G401 (cell line): Measurements from ENCODE around the gene MYO1D. TPM values are rescaled to one million over a fixed set of nuclear protein-coding genes. Genes with fewer than 3 reads are reported as not detected.

ENCODE experiments used
- DNase-seq: peaks from one replicate; pipeline ENCODE4 v3.0.0-alpha.2; 2015; ENCODE audit warnings: low spot score
- in situ Hi-C: cut with HindIII; loops from 2 replicates; pipeline ENCODE4 v1.10.0; 2016; ENCODE audit warnings: low sequenced_read_pairs, mixed read lengths
- total RNA-seq: library from RNA; depleted of rRNA; stranded (reverse); fragments of >200 nt; shearing (Covaris generic); gene quantifications from 2 replicates; pipeline ENCODE4 v1.2.3, GENCODE V29; 2014

MYO1D gene
- total RNA-seq, 1 experiment from 2014 or later = 3.7 TPM

DNA sequence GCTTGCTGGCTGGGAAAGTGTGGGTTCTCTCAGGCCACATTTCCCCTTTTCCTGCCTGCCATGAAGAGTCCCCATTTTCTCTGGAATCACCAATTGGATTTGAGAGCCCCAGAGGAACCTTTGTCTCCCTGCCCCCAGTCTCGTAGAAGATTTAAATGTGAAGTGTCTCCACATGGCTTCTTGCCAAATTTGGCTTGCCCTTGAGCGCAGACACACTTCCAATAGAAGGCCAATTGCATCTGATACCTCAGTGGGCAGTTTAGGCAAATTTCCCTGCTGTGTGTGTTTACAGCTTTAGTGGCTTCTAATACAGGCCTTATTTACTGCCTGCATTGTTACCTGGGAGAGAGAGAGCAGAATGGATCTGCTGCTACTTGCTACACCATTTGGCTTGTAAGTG, 360.5 kb downstream of the MYO1D start:
- in situ Hi-C loops = no loop called here
- peak; percentile 30 for DNase-seq

DNA sequence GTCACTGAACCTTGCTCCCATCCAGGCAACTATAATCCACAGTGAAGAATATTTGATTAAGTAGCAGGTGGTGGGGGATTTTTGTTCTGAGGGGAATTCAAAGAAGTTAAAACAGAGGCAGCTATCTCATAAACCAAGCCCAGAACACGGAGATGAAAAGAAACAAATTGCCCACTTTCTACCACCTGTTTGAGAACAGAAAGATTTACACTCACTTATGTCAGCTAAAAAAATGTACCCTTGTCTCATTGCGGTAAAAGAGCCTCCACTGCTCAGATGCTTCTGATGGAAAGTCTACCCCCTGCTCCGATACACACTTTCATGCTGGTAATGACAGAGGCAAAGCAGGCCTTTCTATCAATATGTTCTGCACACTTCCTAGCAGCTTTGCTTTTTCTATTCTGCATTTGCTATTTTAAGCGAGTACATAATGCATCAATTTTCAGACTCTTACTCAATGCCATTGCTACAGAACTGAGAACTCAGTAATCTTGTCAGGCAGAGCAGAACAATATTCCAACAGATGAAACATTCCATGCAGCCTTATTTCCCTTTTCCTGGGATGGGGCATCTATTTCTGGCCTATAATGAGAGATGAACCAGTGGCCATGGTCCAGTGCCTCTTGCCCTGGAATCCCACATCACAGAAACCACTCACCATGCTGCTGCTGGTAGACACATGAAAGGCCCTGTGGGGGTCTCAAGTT, 361.1 kb downstream of the MYO1D start:
- in situ Hi-C loops = no loop called here

DNA sequence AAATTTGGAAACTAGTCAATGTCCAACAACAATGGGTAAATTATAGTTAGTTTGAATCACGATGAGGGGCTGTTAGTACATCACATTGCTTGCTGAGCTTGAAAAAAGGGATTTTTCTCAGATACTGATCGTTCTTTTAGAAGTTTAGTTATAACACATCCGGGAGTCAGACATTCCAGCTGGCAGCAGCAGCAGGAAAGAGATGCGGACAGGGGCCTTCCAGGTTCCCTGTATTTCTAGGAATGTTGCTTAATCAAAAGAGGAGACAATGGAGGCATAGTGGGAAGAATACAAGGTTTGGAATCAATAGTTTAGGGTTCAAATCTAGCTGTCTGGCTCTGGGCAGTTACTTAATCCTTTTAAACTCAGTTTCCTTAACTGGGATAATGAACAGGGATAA, 362.3 kb downstream of the MYO1D start:
- DNase-seq = no peak
- in situ Hi-C loops = no loop called here

More for the DNA sequence above, 361.1 kb downstream of the MYO1D start:
- DNase-seq = no peak

DNA sequence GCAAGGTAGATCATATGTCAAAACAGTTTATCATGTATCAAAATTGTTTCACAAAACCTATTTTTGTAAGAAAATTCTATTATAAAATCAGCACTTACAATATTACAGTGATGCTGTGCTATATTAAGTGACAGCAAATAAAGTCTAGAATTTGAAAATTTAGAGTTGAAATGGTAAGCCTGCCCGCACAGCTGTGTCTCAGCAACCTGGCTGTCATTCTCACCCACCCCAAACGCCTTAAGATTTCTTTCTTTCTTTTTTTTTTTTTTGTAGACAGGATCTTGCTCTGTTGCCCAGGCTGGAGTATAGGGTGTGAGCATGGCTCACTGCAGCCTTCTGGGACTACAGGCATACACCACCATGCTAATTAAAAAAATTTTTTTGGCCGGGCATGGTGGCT, 363.3 kb downstream of the MYO1D start:
- in situ Hi-C loops = no loop called here
- DNase-seq = no peak

DNA sequence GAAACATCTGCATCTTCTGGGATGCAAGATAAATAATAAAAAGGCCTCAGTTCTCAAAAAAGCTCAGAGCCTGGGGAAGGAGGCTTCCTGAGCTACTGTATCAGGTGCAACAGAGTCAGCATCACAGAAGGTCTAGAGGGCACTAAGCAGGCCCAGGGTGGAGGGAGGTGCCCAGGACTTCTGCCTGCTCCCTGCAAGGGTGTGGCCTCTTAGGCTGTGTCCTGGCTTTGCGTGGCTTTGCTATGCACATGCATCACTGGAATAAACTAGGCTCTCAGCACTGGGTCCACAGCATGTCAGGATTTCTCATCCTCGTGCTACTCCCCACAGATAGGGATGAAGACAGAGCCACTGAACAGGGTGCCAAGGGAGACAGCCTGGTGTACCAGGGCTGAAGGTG, 364.6 kb downstream of the MYO1D start:
- DNase-seq = no peak
- in situ Hi-C loops = no loop called here

DNA sequence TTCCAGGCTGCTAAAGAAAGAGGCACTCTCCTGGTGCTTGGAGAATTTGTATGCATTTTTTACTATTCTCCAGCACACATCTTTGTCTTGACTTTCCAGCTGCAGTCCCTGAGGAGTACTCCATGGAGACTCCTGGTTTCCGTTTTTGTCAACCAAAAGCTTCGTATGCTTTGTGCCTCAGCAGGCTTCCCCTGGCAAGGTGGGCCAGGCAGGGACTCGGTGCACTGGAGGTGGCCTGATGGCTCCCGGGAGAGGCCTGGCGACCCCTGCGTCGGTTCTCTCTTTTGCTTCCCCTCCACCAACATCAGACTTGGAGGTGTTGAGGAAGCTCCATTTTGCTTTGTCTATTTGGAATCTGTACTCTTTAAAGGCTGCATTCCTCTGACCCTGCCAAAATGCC, 366.5 kb downstream of the MYO1D start:
- no peak for DNase-seq
- in situ Hi-C loops = no loop called here

DNA sequence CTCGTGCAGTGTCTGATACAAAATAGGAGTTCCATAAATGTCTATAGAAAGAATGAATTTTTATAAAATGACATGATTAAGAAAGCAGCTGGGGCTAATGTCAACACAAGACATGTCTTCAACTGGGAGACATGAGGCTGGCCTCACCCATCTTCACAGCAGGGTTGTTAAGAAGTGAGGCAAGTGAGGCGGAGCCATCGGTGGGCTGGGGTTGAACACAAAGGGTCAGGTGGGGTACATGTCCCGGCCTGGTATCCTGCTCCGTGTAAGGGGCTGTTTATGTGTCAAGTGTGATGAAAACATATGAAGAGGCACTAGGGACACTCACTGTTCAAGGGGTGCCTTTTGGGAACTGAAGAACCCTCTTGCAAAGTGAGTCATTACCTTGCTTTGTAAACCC, 368.0 kb downstream of the MYO1D start:
- no peak for DNase-seq
- in situ Hi-C loops = no loop called here

DNA sequence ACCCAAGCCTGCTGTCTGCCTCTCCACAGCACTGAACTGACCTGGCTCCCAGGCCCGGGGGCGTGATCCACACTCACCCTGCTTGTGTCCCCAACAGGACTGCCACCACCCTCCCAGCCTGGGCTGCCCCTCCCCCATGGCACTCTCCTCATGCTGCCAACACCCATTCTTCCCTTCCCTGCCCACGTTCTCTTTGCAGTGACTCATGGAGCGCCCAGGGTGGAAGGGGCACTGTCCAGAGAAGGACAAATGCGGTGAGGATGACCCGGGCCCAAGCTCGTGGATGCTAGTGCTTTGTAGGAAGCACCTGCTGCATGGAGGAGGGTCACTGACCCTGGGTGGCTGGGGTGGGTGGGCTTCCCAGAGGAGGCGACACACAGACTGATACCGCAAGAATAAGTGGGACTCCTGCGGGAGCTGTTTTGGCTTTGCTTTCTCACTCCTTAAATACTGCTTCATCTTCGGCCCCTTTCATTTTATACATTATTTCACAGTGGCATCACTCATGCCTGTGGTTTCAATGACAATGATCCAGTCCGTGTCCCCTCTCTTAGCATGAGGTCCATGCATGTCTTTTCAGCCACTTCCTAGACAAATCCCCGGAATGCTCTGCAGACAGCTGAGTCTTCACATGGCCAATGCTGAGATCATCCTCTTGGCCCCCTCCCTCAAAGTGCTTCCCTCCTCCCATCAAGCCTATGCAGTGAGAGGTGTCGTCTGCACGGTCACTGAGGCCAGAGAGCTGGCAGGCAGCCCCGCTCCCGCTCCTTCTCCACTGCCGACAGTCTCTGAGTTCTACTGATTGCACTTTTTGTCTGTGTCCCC, 372.5 kb downstream of the MYO1D start:
- in situ Hi-C loops = no loop called here
- no peak for DNase-seq

DNA sequence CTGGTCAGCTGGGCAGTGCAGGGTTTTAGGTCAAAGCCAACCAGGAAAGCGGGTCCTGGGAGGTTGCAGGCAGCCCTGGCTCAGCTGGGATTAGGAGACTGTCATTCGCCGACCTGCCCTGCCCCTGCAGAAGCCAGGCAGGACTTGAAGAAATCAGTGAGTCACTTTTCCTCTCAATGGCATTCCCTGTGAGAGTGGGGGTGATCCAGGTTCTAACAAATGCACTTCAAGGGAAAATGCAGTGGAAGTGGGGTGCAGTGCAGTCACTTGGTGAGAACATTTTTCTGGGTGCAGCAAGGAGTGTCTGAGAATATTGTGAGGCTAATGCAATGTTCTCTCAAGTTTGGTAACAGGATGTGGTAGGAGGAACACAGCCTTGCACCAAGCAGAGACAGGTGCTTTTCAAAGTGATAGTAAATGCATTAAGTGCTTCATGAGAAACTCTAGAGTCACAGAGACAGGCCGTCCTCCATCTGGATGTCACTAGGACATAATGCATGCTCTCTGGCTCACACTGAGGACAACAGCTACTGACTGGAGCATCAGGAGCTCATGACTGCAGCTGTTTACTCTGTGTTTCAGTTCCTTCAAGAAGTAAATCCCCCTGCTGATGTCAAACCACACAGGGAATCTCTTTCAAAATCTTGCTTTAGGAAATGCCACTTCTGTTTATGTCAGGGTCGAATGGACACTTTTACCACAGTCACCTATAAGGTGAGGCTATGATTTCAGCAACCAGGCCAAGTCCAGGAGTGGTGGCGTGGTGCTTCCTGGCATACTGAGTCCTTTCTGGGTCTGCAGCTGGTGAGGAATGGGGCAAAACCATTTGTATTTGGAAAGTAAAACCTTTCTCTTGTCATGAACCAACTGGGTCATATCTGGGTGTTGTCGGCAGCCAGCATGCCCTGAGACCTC, 373.4 kb downstream of the MYO1D start:
- DNase-seq = no peak
- in situ Hi-C loops = no loop called here

DNA sequence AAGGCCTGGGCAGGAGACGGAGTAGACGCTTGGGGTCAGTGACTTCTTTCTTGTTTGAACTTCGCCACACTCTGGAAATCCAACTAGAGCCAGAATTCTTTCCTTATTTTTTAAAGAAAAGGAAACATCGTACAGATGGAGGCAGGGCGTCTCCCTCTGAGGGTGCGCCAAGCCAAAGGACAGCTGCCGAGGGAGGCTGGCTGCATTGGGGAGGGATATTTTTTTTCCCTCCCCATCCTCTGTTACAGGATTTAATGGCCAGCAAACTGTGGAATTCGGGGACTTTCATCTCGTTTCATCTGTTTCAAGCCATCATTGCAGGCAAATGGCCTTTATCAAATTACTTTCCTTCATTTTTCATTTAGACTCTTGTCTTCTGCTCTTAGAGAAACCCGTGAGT, 374.2 kb downstream of the MYO1D start:
- DNase-seq = no peak
- in situ Hi-C loops = no loop called here

DNA sequence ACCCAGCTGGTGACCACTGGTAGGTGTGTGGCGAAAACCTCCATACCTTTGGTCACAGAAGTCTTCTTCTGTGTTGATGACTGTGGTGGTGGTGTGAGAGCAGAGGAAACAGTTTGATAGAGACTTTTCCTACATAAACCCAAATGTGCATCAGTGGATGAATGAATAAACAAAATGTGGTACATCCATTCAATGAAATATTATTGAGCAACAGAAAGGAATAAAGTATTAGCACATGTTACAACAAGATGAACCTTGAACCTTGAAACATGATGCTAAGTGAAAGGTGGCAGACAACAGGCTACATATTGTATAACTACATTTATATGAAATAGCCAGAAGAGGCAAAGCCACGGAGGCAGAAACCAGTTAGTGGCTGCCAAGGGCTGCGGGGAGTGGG, 374.9 kb downstream of the MYO1D start:
- DNase-seq = no peak
- in situ Hi-C loops = no loop called here

DNA sequence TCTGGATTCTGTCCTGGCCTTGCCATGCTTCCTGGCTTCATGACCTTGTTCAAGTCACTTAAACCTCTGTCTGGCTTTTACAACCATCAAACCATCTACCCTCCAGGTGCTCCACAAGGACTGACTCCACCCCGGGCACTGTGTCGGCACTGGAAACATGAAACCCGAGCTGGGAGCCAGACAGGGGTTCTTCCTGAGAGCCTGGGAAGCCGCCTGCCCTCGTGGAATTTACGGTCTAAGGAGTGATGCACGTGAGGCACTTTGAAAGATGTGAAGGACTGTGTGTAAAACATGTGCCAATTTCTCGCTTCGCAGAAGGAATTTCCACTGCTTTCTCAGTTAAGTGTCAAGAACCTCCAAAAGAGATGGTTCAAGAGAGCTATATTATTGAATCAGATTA, 378.5 kb downstream of the MYO1D start:
- DNase-seq = no peak
- in situ Hi-C loops = no loop called here

DNA sequence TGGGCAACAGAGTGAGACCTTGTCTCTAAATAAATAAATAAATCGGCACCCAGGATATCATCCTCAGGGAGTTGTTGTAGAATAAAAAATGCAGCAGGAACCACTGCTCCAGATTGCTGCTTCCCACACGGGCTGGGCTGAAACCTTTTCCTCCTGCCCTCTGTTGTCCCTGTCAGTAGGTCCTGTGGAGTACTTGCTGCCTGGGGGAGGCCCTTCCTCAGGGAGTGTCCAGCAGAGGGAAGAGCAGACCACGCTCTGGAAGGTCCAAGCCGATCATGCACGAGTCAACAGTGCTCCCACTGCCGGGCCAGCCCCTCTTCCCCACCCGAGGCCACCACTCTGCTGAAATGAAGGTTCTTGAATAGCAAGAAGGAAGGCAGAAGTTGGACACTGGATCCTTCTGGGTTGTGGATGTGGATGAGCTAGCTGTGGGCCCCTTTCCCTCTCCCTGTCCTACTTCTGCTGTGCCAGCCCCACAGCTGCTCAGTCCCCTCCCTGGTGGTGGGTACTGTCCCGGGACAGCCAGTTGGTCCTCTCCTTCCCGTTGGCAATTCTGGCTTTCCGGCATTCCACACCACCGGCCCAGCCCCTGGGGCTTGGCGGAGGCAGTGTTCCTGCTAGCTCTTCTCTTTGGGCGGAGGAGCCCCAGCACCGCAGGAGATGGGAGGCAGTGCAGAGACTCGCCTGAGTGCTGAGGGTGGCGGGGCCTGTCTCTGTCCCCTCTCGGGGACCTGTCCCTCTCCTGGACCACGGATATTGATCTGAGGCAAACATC, 379.3 kb downstream of the MYO1D start:
- in situ Hi-C loops = no loop called here
- DNase-seq = no peak

DNA sequence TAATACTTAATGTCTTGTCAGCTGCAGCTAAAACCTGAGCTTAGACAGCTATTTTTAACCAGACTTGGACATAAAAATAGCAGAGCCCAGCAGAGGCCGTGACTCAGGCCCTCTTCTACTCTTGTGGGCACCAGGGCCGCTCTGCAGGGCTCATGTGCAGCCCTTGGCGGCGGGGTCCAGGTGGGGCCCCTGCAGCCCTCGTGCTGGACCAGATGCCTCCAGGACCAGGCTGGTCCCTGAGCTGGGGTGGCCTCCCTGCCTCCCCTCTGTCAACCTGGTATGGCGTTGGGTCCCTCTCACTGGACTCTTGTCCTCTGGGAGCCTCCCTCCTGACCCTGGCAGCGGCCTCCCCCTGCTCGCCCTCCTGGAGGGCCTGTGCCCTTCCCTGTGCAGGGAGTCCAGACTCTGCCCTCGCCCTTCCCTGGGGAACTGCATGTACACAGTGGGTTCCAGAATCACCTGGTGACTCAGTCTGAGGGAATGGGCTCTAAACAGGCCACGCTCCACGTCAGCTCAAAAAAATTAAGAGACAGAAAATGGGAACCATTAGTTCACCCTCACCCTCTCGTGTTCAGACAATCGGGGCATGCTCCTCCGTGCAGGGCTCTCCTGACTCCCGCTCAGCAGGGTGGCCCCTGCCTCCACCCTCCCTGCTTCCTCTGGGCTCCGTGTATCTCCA, 380.4 kb downstream of the MYO1D start:
- no peak for DNase-seq
- in situ Hi-C loops = no loop called here

DNA sequence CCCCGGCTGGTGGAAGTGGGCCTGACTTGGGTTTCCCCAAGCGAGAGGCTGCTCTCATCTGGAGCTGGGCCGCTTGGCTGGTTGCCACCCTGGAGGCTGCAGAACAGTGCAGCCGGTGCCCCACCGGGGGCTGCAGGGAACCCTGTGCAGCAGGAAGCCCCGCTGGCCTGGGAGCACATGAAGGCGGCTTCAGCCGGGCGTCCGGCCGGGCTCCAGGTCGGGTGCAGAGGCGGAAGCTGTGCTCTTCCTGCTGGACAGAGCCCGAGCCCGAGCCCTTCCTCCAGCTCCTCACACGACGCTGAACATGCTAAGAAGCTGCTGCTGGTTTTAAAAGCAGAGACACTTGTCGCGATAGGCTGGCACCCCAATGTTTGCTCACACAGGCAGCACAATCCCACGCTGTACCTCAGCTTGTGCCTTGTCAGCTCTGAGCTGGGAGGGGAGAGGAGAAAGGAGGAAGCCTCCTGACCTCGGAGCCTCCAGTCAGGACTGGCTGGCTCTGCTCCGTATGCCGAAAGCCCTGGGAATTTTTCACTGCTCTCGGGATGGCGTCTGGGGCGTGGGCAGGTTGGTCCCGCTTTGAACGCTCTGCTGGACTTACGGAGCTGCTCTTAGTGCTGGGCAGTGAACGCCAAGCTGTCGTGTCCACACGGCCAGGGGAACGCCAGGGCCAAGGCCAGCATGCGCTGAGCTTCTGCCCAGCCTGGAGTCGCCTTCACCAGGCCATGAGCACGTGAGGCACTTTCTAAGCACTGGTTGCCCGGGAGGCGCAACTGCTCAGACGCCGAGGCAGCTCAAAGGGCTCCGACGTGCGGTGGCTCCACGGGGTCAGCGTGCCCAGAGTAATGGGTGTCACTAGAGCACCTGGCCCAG, 381.3 kb downstream of the MYO1D start:
- peak; percentile 84 for DNase-seq
- in situ Hi-C loops = no loop called here

DNA sequence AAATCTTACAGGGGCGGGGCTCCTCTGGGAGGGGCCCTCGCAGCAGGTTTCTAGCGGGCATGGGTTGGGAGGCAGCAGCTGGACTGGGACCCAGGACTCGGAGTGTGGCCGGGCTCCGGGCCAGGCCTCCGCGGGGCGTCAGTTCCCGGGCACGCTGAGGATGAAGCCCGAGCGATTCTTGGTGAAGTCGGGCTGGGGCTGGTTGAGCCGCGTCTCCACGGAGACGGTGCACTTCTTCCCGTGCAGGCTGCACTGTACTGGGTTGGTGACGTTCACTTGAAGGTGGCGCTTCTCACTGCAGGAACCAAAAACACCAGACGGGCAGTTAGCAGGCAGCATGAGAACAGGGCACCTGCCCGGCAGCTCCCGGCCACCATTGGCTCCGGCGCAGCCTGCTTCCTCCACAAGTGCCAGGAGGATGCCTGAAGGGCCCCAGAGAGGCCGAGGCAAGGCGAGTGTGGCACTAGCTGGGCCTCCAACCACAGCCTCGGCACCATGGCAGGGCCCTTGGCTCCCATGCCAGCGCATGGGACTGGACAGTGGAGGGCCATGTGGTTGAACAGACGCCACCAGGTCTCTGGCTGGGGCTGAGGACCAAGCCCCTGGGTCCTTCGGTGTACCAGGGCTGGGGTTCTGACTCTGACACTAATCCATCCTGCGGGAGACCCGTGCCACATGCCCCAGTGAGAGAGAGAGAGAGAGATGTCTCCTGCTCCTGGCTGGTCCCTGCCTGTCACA, 382.1 kb downstream of the MYO1D start:
- peak; percentile 96 for DNase-seq
- in situ Hi-C loops = no loop called here

DNA sequence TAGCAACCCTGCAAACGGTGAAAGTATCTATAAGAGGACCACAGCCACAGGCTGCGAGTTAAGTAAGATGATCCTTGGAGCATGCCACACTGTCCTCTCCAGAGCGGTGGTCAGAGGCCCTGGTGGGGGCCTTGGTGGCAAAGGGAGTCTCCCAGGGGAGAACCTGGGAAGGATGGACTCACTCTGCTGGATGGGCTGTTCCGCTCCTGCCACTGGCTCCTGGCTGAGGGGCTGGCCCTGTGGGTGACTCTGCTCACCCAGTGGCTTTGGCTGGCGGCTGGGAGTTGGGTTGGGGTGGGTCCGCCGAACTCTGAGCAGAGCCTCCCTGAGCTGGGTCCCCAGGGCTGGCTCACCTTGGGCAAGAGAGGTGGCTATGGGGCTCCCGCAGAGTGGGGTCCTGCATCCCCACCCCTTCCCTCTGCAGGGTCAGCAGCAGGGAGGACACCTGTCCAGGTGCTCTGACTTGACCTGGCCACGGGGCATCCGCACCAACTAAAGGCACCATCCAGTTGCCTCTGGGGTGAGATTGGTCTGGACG, 382.9 kb downstream of the MYO1D start:
- DNase-seq = peak; percentile 10
- in situ Hi-C loops = no loop called here
